NCI-H1436 (cell line): ENCODE measurements around the gene SMTN.
"Not testable (repeated sequence)": the region's sequence is repeated elsewhere in the genome, so short reads cannot be mapped to it uniquely, and the experiment has no call there.

ENCODE experiments used
- DNase-seq: peaks from one replicate; lab custom pipeline; 2025; lab: John Stamatoyannopoulos, UW

The SMTN gene

DNA sequence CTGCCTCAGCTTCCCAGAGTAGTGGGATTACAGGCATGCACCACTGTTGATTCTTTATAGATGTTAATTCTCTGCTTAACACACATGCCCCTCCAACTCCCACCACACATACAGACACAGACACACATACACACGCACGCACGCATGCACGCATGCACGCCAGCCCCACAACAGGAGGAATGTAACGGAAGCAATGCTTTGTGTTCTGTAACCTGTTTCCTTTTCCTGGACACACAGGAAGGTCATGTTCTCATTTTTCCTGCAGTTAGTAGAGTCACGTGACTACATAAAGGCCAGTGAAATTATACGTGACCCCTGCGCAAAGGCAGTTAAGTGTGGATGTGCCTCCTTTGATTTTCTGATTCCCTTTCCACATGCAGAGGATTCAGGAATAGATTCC lies 8.0 kb upstream of the SMTN start:
- DNase-seq: not testable (repeated sequence)

DNA sequence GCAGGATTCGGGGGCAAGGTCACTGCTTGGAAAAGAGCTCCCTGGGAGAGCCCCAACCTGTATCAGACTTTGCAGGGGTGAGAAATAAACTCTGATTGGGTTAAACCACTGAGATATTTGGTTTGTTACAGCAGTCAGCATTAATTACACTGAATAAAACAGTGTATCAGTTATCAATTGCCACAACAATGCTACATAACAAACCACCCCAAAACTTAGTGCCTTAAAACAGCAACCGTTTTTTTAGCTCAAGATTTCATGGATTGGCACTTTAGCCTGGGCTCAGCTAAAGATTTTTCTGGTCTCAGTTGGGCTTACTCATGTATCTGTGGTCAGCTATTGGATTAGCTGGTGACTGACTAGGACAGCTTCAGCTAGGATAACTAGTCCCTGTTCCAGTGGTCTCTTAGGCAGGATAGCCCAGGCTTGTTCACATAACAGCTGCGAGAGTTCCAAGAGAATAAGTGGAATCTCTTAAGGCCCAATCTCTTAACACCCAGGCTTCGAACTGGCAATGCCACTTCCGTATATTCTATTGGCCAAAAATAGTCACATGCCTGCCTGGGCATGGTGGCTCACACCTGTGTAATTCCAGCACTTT lies 7.5 kb upstream of the SMTN start:
- not testable (repeated sequence) for DNase-seq

DNA sequence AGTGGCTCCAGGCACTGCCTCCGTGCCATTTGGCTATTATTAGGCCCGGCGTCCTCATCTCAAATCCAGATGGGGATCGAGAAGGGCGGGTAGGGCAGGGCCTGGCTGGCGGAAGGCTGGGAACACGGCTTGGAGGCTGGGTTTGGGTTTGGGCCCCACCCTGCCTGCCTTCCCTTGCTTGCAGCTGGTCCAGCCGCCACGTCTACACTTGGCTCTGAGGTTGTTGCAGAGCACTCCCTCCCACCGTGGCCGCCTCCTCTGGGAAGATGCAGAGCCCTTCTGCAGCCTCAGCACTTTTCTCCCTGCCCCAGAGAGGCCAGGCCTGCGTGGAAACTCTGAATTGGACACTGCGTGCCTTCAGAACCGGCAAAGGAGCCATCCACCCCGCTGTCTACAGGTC lies 5.2 kb upstream of the SMTN start:
- DNase-seq: no peak

DNA sequence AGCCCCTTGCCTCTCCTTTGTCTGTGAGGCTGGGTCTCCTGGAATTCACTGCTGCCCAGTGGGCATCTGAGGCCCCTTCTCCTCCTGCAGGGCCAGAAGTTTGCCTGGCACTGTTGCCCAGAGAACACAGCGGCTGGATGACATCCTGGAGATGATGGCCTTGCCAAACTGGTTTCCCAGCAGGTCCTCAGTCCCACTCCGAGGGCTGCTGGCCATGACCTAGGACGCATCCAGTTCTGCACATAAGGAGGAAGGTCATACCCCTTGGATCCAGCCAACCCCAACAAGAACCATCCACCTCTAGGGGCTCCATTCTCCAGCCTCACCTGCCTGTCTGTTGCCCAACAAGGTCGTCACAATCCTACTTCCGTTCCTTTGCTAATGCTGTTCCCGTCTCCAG lies 3.4 kb upstream of the SMTN start:
- no peak for DNase-seq

DNA sequence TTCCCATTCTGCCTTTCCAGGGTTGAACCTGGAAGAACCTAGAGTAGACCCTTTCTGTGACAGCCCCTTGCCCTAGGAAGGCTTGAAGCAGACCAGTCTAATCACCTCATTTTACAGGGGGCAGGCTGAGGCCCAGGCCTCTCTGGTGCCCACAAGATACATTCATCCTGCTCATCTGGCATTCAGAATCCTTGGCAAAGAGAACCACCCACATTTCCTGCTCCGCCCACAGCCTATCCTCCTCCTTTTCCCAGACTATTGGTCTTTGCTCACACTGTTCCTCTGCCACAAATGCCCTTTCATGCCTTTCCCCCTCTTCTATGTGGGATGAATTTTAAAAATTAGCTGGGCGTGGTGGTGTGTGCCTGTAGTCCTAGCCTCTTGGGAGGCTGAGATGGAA lies 2.7 kb upstream of the SMTN start:
- not testable (repeated sequence) for DNase-seq

DNA sequence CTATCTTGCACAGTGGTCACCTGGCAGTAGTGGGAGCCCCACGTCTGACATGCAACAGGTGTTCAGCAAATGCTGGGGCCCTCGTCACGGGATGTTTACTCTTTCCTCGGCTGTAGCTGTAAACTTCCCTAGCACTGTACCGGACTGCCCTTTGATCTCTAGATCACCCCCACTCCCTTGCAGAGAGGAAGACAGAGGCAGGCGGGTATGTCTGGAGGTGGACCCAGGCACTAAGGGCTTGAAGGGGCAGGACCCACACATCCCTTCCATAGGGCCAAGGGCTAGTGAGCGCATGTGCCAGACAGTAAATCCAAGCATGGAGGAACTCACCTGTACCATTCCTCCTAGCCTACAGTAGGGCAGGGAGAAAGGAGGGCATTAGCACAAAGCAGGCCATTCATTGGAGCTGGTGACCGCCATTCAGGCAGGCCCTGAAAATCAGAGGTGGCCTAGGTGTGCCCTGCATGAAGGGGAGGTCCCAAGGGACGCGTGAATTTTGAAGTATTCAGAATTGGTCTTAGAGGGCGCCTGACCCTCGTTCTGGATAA lies 1.9 kb upstream of the SMTN start:
- DNase-seq: no peak

DNA sequence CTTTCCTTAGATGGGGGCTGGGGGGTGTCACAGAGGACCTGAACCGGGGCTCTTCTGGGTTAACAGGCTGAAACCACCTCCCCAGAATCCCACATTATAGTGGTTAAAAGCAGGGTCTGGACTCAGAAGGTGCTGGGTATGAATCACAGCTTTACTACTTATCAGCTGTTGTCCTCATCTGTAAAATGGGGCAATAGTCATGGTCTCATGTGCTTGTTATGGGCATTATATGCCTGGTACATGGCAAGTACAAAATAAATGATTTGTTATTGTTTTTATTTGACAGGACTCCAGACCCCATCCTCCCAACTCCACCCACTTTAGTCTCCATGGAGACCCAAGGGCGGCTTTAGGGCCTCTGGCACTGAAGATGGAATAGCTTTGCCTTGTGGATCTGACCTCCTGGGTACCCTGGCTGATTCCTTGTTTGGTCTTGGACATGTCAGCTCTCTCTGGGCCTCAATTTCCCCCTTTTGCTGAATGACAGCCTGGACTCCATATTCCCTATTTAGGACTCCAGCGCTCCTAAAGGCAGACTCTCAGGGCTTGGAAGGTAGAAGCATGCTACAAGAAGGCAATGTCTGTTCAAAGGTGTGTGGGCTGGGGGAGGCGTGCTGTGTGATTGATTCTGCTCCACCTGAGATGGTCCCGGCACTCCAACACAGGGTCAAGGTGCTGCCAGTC lies 812 bp upstream of the SMTN start:
- DNase-seq: no peak

DNA sequence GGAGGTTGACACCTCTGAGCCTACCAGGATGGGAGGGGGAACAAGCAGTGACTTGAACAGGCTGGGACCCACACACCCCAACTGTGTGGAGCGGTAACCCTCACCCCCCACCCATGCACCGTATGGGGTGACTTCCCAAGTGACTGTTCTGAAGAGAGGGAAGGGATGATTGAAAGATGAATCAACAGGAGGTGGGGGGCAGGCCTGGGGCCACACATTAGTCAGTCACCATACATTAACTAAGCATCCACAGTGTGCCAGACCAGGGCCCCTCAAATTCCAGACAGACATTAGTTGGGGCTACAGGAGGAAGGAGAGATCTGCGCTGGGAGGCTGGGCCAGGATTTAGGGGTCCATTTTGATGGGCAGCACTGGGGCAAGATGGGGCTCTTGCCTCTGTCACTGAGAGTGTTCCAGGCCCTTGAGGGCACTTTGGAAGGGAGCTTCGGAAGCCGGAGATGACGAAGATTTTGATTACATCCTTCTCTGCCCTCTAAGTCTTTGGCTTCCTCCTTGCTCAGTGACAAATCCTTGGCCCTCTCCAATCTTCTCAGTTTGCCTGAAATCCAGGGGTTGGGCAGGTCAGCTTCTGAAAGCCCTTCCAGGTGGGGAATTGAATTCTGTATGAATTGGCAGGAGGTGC lies 966 bp downstream of the SMTN start:
- no peak for DNase-seq

DNA sequence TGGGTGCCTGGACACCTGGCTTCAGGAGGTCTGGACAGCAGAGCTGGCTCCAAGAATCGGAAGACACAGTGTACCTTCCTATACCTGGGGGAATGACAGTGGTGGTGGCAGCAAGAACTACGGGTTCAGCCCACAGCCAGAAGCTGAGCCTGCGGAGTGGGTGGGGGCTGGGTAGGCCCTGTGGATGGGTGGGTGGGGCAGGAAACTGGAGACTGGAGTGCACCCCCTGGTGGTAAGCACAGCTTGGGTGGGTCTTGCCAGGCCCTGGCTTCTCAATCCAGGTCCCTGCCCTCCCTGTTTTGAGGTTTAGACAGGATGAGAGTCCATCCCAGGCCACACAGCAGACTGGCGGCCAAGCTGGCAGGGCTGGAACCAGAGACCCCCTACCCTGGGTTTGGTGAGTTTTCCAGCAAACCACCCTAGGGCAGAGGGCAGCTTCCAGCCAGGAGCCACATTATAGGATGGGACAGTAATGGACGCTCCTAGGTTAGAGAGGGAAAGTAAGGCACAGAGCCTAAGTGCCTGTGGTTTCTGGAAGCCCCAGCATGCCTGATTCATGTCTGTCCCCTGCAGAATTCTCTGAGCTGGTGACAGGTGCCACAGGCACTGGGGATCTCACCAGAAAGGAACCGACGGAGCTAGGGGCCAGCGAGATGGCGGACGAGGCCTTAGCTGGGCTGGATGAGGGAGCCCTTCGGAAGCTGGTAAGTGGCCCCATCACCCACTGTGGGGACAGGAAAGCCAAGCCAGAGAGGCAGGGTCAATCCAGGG lies 1.7 kb downstream of the SMTN start:
- DNase-seq: peak; percentile 10

DNA sequence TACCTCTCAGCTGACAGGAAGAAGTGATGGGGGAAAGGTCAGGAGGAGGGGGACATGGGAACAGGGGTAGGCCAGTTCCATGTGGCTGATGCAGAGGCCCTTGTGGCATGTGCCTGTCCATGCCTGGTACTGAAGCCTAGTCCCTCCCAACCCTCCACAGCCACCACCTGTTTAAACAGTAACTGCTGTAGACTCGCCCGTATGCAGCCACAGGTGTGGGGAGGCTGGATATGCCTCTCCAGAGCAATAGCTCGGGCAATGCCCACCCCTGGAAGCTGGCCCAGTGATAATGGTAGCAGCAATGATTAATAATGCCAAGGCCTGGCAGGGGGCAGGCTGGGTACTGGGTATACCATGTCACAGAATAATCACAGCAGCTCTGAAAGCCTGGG lies 2.3 kb downstream of the SMTN start:
- DNase-seq: no peak

DNA sequence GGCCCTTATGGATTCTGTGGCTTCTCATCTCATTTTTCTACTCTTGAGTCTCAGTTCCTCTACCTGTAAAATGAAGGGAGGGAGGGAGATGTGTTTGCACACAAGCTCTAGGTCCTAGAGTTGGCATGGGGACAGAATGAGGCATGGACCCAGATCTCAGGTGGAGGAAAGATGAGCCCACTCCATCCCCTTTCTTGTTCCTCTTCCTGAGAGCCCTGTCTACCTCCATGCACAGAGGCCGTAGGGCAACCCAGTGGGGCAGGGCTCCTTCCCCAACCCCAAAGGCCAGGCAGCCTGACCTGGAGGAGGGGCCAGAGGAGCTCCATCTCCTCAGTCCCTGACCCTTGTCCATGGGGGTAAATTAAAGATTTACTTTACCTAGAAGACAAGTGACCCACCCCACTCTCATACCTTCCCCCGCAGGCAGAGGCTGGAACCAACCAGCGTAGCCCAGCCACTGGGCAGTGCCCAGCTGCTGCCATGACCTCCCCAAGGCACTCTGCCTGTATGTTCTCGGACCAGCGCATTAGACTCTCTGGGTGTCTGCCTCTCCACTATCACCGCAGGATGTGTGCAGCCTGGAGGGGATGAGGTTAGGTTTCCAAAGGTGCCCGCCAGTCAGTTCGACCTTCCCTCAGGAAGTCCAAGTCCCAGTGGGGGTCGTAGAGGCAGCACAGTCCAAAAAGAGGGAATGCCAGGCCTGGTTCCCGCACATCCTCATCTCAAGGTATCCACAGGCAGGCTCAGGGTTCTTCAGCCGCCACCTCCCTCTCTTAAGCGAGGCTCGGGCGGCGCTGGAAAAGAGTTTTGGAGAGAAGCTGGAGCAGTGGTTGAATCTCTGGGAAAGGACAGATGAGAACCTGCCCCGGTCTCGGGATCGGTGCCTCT lies 3.0 kb downstream of the SMTN start:
- DNase-seq: no peak

DNA sequence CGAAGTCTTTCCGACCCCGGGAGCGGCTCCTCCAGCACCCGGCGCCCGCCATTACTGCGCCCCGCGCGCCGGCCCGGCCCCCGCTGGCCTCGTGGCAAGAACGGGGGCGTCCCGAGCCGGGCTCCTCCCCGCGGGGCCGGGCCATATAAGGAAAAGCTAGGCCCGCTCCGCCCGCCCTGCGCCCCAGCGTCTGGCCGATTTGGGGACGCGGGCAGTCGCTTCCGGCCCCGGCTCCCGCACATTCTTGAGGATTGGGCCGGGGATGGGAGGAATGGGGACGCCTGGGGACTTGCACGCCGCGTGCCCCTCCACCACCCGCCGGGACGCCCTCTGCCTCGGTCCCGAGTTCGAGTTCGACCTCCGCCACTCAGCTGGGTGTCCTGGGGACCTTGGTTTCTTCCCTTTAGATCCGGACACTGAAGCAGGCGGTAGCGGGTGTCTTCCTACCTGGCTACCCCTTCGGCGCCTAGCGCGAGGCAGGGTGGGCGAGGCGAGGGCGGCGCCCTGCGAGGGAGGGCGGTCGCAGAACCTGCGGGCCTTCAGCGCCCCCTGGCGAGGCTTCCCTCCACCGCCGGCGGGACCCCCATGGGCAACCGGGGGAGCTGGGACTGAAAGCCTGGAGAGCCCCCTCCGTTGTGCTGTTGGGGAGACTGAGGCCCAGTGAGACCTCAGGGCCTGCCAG lies 3.8 kb downstream of the SMTN start:
- no peak for DNase-seq

DNA sequence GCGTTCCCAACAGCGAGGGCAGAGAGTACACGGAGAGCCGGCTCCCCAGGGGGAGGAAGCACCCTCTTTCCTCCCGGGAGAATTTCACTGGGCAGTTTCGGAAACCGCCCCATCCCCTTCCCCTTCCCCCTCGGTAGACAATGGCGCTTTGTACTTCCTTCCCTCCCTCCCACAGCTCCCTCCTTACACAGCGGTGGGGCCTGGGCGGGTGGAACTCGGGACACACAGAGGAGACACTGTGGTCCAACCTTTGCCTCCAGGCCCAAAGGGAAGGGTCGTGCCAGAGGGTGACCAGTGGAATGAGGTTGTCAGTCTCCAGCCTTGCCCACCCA lies 4.3 kb downstream of the SMTN start:
- no peak for DNase-seq

DNA sequence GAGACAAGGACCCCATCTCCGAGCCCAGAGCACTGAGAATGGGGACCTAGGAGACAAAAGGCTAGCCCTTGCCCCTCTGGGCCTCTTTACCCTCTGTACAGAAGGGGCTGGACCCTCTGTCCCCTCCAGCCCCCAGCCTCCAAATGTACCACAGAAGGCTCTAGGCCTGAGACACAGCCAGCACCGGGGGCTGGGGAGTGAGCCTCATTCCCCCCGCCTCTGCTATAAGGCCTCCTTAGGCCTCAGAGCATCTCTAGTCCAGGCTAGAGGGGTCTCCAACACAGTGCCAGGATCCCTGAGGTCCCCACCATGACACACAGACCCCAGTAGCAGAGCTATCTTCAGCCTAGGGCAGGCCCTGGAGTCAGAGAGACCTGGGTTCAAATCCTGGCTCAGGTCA lies 4.8 kb downstream of the SMTN start:
- DNase-seq: no peak

DNA sequence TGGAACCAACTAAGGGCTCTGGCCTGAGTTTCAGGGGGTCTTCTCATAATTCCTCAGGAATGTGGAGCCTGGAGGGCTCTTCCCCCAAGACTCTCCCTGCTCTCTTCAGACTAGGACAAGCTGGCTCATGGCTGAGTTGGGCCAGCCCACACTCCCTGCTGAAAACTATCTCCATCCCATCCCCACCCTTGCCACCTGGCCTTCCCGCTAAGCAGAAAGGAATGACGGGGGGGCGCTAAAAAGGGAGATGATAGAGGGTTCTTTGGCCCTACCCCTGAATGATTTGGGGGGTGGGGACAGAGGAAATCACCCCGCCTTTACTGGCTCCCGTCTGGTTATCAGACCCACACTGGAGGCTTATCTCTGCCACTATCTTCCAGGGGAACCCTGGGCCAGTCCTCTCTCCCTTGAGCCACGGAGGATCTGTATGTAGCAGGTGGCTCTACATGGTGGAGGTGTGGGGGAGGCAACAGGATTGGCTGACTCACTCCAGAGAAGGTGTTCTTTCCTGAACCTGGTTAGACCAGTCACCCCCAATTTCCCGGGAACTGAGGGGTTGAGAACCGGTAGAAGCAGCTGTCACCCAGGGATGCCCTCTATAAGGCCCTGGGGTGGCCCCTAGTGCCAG lies 5.7 kb downstream of the SMTN start:
- DNase-seq: no peak

DNA sequence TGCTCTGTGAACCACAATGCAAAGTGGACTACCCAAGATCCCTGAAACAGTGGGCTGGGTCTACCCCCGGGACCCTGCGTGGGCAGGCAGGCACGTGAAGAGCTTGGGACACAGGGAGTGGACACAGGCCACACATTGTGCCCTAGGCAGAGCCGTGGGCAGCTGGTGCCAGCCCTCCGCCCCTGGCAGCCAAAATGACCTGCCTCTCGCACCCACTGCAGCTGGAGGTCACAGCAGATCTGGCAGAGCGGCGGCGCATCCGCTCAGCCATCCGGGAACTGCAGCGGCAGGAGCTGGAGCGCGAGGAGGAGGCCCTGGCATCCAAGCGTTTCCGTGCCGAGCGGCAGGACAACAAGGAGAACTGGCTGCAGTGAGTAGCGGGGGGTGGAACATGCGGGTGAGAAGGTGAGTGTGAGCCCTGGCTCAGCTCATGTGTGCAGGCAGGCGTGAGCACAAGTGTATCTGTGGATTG lies 6.7 kb downstream of the SMTN start:
- DNase-seq: no peak

DNA sequence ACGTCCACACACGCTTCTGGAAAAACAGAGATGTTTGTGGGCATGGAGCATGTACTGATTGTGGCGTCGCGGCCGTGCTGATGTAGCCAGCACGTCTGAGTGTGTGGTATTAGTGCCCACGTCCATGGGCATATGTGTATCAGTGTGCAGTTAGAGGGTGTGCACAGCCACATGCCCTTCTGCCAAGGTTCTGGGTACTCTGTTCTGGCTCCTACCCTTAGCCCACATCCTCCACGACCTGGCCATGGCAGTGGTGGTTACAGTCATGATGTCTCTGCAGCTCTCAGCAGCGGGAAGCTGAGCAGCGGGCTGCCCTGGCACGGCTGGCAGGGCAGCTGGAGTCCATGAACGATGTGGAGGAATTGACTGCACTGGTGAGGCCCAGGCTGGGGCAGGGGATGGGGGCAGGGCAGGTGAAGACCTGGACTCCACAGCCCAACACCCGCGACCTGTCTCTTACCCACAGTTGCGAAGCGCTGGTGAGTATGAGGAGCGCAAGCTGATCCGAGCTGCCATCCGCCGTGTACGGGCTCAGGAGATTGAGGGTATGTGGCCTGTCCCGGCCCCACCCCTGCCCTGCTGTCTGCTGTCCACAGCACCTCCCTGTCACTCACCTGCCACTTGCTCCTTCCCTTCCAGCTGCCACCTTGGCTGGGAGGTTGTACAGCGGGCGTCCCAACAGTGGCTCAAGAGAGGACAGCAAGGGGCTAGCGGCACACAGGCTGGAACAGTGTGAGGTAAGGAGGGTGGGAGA lies 7.3 kb downstream of the SMTN start:
- DNase-seq: no peak

DNA sequence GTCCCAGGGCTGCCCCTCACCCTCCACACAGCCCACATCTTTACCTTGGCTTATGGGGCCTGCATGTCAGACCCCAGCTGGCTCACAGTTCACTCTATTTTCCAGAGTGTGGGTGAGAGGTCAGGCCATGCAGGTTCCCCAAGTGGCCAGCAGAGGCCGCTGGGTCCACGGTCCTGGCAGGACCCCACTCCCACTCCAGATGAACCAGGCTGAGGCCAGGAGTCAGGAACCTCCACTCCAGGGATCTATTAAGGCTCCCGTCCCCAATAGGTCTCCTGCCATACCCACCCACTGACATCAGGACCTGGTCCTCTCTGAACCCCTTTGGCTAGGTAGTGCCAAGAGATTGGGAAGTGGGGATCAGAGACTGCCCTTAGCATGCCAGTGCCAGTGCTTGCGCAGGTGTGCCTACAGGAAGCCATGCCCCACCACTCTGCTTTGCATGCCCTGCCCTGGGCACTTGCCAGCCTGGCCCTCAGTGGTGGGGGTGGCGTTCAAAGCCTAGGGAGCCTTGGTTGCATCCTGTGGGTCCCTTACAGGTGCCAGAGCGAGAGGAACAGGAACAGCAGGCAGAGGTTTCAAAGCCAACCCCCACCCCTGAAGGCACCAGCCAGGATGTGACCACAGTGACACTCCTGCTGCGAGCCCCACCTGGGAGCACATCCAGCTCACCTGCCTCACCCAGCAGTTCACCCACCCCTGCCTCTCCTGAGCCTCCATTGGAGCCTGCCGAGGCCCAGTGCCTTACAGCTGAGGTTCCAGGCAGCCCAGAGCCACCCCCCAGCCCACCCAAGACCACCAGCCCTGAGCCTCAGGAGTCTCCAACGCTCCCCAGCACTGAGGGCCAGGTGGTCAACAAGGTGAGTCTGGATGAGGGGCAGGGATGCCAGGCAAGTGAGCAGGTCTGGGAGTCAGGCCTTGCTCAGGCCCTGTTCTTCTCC lies 8.3 kb downstream of the SMTN start:
- peak; percentile 7 for DNase-seq
